ENCODE measurements around the gene TMEM63A. TPM values are rescaled to one million over a fixed set of nuclear protein-coding genes. Genes with fewer than 3 reads are reported as not detected.

The TMEM63A gene
- total RNA-seq, 1 experiment from 2014 or later: 91.7 TPM

DNA sequence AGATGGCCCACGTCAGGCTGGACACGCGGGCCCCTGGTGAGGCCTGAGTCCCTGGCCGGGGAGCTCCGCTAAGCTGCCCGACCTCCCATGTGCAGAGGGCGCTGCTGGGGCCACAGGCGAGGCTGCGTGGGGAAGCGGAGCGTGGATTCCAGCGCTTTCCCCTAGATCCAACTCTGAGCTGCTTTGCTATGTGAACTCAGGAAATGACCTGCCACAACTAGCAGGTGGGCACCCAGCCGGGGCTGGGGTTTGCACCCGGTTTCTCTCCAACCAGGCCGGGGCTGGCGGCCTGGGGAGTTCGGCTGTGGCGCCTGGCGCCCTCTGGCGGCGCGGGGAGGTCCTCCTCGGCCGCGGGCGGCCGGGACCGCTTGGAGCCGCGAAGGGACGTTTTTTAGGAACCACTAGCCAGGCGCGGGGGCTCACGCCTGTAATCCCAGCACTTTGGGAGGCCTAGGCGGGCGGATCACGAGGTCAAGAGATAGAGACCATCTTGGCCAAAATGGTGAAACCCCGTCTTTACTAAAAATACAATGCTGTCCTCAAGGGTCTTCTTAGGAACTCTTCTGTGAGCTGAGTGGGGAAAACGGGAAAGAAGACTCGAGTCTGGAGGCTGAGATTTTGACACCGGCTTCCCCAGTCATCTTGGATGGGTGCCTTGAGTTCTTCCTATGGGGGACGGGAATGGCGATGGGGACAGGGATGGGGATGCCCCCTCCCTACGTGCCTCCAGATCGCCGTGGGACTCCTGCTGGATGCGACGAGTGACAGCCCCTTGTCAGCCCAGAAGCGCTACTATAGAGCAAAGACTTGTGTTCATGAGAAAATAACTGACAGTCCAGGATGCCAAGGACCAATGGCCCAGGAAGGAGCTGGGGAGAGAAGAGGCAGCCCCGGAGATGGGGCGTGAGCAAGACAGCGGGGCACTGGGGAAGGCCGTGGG is 29.3 kb upstream of the TMEM63A start (continued):
- TF ChIP-seq, protein P1, sequence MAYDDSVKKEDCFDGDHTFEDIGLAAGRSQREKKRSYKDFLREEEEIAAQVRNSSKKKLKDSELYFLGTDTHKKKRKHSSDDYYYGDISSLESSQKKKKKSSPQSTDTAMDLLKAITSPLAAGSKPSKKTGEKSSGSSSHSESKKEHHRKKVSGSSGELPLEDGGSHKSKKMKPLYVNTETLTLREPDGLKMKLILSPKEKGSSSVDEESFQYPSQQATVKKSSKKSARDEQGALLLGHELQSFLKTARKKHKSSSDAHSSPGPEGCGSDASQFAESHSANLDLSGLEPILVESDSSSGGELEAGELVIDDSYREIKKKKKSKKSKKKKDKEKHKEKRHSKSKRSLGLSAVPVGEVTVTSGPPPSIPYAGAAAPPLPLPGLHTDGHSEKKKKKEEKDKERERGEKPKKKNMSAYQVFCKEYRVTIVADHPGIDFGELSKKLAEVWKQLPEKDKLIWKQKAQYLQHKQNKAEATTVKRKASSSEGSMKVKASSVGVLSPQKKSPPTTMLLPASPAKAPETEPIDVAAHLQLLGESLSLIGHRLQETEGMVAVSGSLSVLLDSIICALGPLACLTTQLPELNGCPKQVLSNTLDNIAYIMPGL (CRISPR knock-in tag; IDR thresholded peaks at IDR 0.05): peak; percentile 66; the same call in 1 of the 2 replicates
- TF ChIP-seq, protein P2, sequence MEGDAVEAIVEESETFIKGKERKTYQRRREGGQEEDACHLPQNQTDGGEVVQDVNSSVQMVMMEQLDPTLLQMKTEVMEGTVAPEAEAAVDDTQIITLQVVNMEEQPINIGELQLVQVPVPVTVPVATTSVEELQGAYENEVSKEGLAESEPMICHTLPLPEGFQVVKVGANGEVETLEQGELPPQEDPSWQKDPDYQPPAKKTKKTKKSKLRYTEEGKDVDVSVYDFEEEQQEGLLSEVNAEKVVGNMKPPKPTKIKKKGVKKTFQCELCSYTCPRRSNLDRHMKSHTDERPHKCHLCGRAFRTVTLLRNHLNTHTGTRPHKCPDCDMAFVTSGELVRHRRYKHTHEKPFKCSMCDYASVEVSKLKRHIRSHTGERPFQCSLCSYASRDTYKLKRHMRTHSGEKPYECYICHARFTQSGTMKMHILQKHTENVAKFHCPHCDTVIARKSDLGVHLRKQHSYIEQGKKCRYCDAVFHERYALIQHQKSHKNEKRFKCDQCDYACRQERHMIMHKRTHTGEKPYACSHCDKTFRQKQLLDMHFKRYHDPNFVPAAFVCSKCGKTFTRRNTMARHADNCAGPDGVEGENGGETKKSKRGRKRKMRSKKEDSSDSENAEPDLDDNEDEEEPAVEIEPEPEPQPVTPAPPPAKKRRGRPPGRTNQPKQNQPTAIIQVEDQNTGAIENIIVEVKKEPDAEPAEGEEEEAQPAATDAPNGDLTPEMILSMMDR (IDR thresholded peaks at IDR 0.05): peak; percentile 93
- no peak for TF ChIP-seq ESRRA (CRISPR knock-in tag; IDR thresholded peaks at IDR 0.05; ENCODE audit: borderline replicate concordance)
- TF ChIP-seq, protein P3, sequence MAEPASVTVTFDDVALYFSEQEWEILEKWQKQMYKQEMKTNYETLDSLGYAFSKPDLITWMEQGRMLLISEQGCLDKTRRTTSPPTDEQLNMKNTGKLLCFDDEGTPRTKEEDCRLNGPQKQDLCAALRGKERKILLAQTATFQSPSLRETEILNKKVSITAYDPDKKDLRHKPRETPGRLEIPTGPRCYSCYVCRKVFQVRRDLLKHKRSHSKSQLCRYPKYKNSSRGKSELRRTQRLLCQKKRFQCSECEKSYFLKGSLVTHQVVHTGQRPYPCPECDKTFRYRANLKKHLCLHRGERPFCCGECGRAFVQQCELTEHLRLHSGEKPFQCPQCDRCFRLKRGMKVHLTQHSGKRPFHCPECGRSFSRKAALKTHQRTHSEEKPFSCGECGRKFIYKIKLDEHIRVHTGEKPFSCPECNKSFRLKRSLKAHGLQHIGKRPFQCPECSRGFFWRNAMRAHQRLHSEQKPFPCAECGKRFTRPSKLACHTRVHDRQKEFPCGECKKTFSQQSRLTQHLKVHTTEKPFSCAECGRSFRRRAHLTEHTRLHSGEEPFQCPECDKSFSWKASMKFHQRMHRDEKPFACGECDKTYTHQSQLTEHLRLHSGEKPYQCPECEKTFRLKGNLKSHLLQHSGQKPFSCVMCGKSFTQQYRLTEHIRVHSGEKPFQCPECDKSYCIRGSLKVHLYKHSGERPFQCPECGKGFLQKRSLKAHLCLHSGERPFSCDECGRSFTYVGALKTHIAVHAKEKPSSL (CRISPR knock-in tag; conservative IDR thresholded peaks at IDR 0.05): no peak
- TF ChIP-seq RORB (CRISPR knock-in tag; IDR thresholded peaks at IDR 0.05): no peak
- TF ChIP-seq ZNF232 (CRISPR knock-in tag; IDR thresholded peaks at IDR 0.05): no peak
- TF ChIP-seq ZNF317 (CRISPR knock-in tag; IDR thresholded peaks at IDR 0.05; ENCODE audit: borderline replicate concordance, low read depth): no peak

DNA sequence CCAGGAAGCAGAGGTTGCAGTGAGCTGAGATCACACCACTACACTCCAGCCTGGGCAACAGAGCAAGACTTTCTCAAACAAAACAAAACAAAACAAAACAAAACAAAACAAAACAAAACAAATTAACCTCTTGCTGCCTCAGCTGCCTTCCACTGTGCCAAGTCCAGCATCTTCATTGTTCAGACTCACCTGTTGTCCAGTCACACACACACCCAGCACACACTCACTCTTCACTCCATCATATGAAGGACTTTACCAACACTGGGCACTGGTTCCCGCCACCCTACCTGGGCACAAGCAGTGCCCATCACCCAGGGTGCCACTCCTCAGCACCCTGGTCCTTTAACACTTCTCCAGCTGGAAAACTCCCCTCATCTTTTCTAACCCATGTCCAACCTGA is 27.3 kb upstream of the TMEM63A start:
- Mint-ChIP-seq H3K4me1 (peaks cover 35% of the 10 kb centered on the region), H3K4me3 (no peak overlapping the region), H3K36me3 (no peaks in the 10 kb centered on the region), H3K9me3 (no peaks in the 10 kb centered on the region), H3K27ac (no peak overlapping the region), H3K27me3 (ENCODE audit: low read depth) (peaks cover 22% of the 10 kb centered on the region)
- DNase-seq (ENCODE audit: low spot score) (no peak), ATAC-seq (no peak)
- ChIA-PET CTCF (interaction anchor here (0.9 to 5.1 kb wide), 3 partner anchors 29 to 435 kb away, joined by 3 to 94 read pairs (median 4); partner anchors contain the start of gene TMEM63A), POLR2A (no interaction called here)
- no peak for TF ChIP-seq RELA (CRISPR knock-in tag; IDR thresholded peaks at IDR 0.05; ENCODE audit: borderline replicate concordance)
- no peak for TF ChIP-seq ZNF416 (CRISPR knock-in tag; IDR thresholded peaks at IDR 0.05)
- no peak for TF ChIP-seq SOX15 (CRISPR knock-in tag; IDR thresholded peaks at IDR 0.05)
- TF ChIP-seq, protein P4, sequence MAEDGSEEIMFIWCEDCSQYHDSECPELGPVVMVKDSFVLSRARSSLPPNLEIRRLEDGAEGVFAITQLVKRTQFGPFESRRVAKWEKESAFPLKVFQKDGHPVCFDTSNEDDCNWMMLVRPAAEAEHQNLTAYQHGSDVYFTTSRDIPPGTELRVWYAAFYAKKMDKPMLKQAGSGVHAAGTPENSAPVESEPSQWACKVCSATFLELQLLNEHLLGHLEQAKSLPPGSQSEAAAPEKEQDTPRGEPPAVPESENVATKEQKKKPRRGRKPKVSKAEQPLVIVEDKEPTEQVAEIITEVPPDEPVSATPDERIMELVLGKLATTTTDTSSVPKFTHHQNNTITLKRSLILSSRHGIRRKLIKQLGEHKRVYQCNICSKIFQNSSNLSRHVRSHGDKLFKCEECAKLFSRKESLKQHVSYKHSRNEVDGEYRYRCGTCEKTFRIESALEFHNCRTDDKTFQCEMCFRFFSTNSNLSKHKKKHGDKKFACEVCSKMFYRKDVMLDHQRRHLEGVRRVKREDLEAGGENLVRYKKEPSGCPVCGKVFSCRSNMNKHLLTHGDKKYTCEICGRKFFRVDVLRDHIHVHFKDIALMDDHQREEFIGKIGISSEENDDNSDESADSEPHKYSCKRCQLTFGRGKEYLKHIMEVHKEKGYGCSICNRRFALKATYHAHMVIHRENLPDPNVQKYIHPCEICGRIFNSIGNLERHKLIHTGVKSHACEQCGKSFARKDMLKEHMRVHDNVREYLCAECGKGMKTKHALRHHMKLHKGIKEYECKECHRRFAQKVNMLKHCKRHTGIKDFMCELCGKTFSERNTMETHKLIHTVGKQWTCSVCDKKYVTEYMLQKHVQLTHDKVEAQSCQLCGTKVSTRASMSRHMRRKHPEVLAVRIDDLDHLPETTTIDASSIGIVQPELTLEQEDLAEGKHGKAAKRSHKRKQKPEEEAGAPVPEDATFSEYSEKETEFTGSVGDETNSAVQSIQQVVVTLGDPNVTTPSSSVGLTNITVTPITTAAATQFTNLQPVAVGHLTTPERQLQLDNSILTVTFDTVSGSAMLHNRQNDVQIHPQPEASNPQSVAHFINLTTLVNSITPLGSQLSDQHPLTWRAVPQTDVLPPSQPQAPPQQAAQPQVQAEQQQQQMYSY (CRISPR knock-in tag; IDR thresholded peaks at IDR 0.05): no peak
- TF ChIP-seq, protein P5, sequence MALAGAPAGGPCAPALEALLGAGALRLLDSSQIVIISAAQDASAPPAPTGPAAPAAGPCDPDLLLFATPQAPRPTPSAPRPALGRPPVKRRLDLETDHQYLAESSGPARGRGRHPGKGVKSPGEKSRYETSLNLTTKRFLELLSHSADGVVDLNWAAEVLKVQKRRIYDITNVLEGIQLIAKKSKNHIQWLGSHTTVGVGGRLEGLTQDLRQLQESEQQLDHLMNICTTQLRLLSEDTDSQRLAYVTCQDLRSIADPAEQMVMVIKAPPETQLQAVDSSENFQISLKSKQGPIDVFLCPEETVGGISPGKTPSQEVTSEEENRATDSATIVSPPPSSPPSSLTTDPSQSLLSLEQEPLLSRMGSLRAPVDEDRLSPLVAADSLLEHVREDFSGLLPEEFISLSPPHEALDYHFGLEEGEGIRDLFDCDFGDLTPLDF (CRISPR knock-in tag; IDR thresholded peaks at IDR 0.05): no peak
- TF ChIP-seq, protein P6, sequence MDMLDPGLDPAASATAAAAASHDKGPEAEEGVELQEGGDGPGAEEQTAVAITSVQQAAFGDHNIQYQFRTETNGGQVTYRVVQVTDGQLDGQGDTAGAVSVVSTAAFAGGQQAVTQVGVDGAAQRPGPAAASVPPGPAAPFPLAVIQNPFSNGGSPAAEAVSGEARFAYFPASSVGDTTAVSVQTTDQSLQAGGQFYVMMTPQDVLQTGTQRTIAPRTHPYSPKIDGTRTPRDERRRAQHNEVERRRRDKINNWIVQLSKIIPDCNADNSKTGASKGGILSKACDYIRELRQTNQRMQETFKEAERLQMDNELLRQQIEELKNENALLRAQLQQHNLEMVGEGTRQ (CRISPR knock-in tag; IDR thresholded peaks at IDR 0.05): no peak
- TF ChIP-seq, protein P7, sequence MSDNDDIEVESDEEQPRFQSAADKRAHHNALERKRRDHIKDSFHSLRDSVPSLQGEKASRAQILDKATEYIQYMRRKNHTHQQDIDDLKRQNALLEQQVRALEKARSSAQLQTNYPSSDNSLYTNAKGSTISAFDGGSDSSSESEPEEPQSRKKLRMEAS (CRISPR knock-in tag; IDR thresholded peaks at IDR 0.05): no peak
- no peak for TF ChIP-seq FOXJ3 (CRISPR knock-in tag; IDR thresholded peaks at IDR 0.05; ENCODE audit: borderline replicate concordance)
- TF ChIP-seq, protein P8, sequence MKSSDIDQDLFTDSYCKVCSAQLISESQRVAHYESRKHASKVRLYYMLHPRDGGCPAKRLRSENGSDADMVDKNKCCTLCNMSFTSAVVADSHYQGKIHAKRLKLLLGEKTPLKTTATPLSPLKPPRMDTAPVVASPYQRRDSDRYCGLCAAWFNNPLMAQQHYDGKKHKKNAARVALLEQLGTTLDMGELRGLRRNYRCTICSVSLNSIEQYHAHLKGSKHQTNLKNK (CRISPR knock-in tag; IDR thresholded peaks at IDR 0.05): no peak
- no peak for TF ChIP-seq SMAD4 (CRISPR knock-in tag; IDR thresholded peaks at IDR 0.05)
- no peak for TF ChIP-seq EMX1 (CRISPR knock-in tag; IDR thresholded peaks at IDR 0.05)
- TF ChIP-seq ELF4 (CRISPR knock-in tag; IDR thresholded peaks at IDR 0.05; ENCODE audit: low read depth): no peak
- TF ChIP-seq, protein P9, sequence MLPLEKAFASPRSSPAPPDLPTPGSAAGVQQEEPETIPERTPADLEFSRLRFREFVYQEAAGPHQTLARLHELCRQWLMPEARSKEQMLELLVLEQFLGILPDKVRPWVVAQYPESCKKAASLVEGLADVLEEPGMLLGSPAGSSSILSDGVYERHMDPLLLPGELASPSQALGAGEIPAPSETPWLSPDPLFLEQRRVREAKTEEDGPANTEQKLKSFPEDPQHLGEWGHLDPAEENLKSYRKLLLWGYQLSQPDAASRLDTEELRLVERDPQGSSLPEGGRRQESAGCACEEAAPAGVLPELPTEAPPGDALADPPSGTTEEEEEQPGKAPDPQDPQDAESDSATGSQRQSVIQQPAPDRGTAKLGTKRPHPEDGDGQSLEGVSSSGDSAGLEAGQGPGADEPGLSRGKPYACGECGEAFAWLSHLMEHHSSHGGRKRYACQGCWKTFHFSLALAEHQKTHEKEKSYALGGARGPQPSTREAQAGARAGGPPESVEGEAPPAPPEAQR (CRISPR knock-in tag; IDR thresholded peaks at IDR 0.05): no peak
- TF ChIP-seq NFE2L1 (CRISPR knock-in tag; IDR thresholded peaks at IDR 0.05): no peak
